ENCODE measurements around the gene OGT. TPM values are rescaled to one million over a fixed set of nuclear protein-coding genes. Genes with fewer than 3 reads are reported as not detected.
A peak's percentile ranks its signal among the peaks of the same experiment; 100 is the strongest.

Gene OGT
- total and polyA plus RNA-seq, 4 experiments from 2014 or later, result 18.3 to 525 (median 277) TPM

GRCh38 chrX:71617742-71618141, 84.8 kb downstream of the OGT start:
- peak overlapping the region; percentile 84 to 93 (median 91) for H3K4me3 Mint-ChIP-seq
- ChIA-PET POLR2A (ENCODE audit: partially characterized antibody) (interaction anchor here (1.4 to 7.1 kb wide), 6 partner anchors 9 to 84 kb away, joined by 4 to 63 read pairs (median 10); partner anchors contain the start of gene OGT), CTCF (ENCODE audit: partially characterized antibody) (interaction anchor here (0.8 to 3.0 kb wide), 5 partner anchors 9 to 35 kb away, joined by 3 to 9 read pairs (median 5); no protein-coding TSS in a partner anchor)
- H3K27ac Mint-ChIP-seq, result peak overlapping the region; percentile 85 to 97 (median 95)
- H3K4me3 ChIP-seq (ENCODE audit: low read length in 2 of 2), result peak overlapping the region; percentile 36 to 61
- peak overlapping the region; percentile 81 for H3K27ac ChIP-seq (ENCODE audit: low read depth, low read length)
- peak in 1 of 5 donors; percentile 42 for DNase-seq
- peaks cover 0 to 2% of the 10 kb centered on the region in 2 donors for H3K27me3 Mint-ChIP-seq
- H3K36me3 Mint-ChIP-seq, result peaks cover 20 to 45% of the 10 kb centered on the region in 2 donors
- H3K27me3 ChIP-seq (ENCODE audit: insufficient read depth, low read length), result no peaks in the 10 kb centered on the region
- H3K9me3 Mint-ChIP-seq, result peaks cover 0 to 7% (median 0%) of the 10 kb centered on the region in 8 donors
- H3K4me1 Mint-ChIP-seq, result peaks cover 30 to 83% (median 70%) of the 10 kb centered on the region in 4 donors
- H3K36me3 ChIP-seq (ENCODE audit: insufficient read depth, low read length), result no peaks in the 10 kb centered on the region
- no peaks in the 10 kb centered on the region for H3K9me3 ChIP-seq (ENCODE audit: control insufficient read depth in 1 of 2, low read length in 2 of 2)
- H3K4me1 ChIP-seq (ENCODE audit: insufficient read depth, low read length), result peaks cover 58% of the 10 kb centered on the region
- intact Hi-C loops (cut with micrococcal nuclease), result no loop called here

- ChIA-PET POLR2A (ENCODE audit: partially characterized antibody) (interaction anchor here (0.9 to 7.1 kb wide), 10 partner anchors 9 to 85 kb away, joined by 3 to 63 read pairs (median 6); partner anchors contain the start of gene OGT), CTCF (ENCODE audit: partially characterized antibody) (interaction anchor here (0.8 to 3.0 kb wide), 5 partner anchors 10 to 34 kb away, joined by 3 to 9 read pairs (median 5); no protein-coding TSS in a partner anchor)
- Histone ChIP-seq H3K4me3 (ENCODE audit: low read length in 2 of 2) (peak within 1 kb of the TSS; percentile 36 to 61), H3K9me3 (ENCODE audit: control insufficient read depth in 1 of 2, low read length in 2 of 2) (no peaks in the 10 kb centered on the region), H3K27me3 (ENCODE audit: insufficient read depth, low read length) (no peaks in the 10 kb centered on the region), H3K36me3 (ENCODE audit: insufficient read depth, low read length) (no peaks in the 10 kb centered on the region), H3K4me1 (ENCODE audit: insufficient read depth, low read length) (peaks cover 63% of the 10 kb centered on the region), H3K27ac (ENCODE audit: low read depth, low read length) (peak within 1 kb of the TSS; percentile 81)
- DNase-seq, result peak; percentile 50 to 84 (median 55)
- peaks cover 30 to 89% (median 72%) of the 10 kb centered on the region in 4 donors for H3K4me1 Mint-ChIP-seq
- intact Hi-C loops (cut with micrococcal nuclease), result no loop called here
- H3K4me3 Mint-ChIP-seq, result peak within 1 kb of the TSS; percentile 84 to 93 (median 91)
- H3K27me3 Mint-ChIP-seq, result peaks cover 0 to 2% of the 10 kb centered on the region in 2 donors
- H3K36me3 Mint-ChIP-seq, result peaks cover 20 to 40% of the 10 kb centered on the region in 2 donors
- peak within 1 kb of the TSS; percentile 89 to 97 (median 96) for H3K27ac Mint-ChIP-seq
- peaks cover 0 to 7% (median 0%) of the 10 kb centered on the region in 8 donors for H3K9me3 Mint-ChIP-seq
These were observed 85.4 kb downstream of the OGT start, which contains the start of gene CXCR3 for GRCh38 chrX:71618303-71618721. Gene CXCR3, minus strand, starts transcription at chrX:71618511. Its CDS starts 62 bp downstream, at chrX:71618449.

GRCh38 chrX:71618787-71619186, 85.9 kb downstream of the OGT start:
- Mint-ChIP-seq H3K27ac (peak overlapping the region; percentile 89 to 97 (median 96)), H3K27me3 (peaks cover 0 to 2% of the 10 kb centered on the region in 2 donors), H3K9me3 (peaks cover 0 to 7% (median 0%) of the 10 kb centered on the region in 8 donors), H3K4me3 (peak overlapping the region; percentile 84 to 93 (median 91)), H3K36me3 (peaks cover 20 to 37% of the 10 kb centered on the region in 2 donors), H3K4me1 (peaks cover 31 to 90% (median 72%) of the 10 kb centered on the region in 4 donors)
- no peak for DNase-seq
- H3K27ac ChIP-seq (ENCODE audit: low read depth, low read length), result peak overlapping the region; percentile 81
- POLR2A ChIA-PET (ENCODE audit: partially characterized antibody), result interaction anchor here (0.7 to 7.1 kb wide), 9 partner anchors 10 to 85 kb away, joined by 3 to 63 read pairs (median 4); partner anchors contain the start of gene OGT
- CTCF ChIA-PET (ENCODE audit: partially characterized antibody), result interaction anchor here (0.9 to 3.0 kb wide), 4 partner anchors 10 to 34 kb away, joined by 3 to 9 read pairs (median 6); no protein-coding TSS in a partner anchor
- no peaks in the 10 kb centered on the region for H3K9me3 ChIP-seq (ENCODE audit: control insufficient read depth in 1 of 2, low read length in 2 of 2)
- no peaks in the 10 kb centered on the region for H3K36me3 ChIP-seq (ENCODE audit: insufficient read depth, low read length)
- intact Hi-C loops (cut with micrococcal nuclease), result no loop called here
- H3K4me3 ChIP-seq (ENCODE audit: low read length in 2 of 2), result peak overlapping the region in 1 of 2 donors; percentile 61
- peaks cover 68% of the 10 kb centered on the region for H3K4me1 ChIP-seq (ENCODE audit: insufficient read depth, low read length)
- H3K27me3 ChIP-seq (ENCODE audit: insufficient read depth, low read length), result no peaks in the 10 kb centered on the region

- H3K27me3 Mint-ChIP-seq, result peaks cover 0 to 2% of the 10 kb centered on the region in 2 donors
- H3K27ac Mint-ChIP-seq, result peak overlapping the region; percentile 89 to 97 (median 96)
- H3K27me3 ChIP-seq (ENCODE audit: insufficient read depth, low read length), result no peaks in the 10 kb centered on the region
- H3K4me3 Mint-ChIP-seq, result peak overlapping the region; percentile 84 to 93 (median 91)
- peak; percentile 47 to 89 (median 53) for DNase-seq
- peaks cover 20 to 37% of the 10 kb centered on the region in 2 donors for H3K36me3 Mint-ChIP-seq
- peaks cover 0 to 7% (median 0%) of the 10 kb centered on the region in 8 donors for H3K9me3 Mint-ChIP-seq
- peaks cover 72% of the 10 kb centered on the region for H3K4me1 ChIP-seq (ENCODE audit: insufficient read depth, low read length)
- no peaks in the 10 kb centered on the region for H3K36me3 ChIP-seq (ENCODE audit: insufficient read depth, low read length)
- no peak overlapping the region for H3K4me3 ChIP-seq (ENCODE audit: low read length in 2 of 2)
- intact Hi-C loops (cut with micrococcal nuclease), result no loop called here
- peaks cover 33 to 94% (median 75%) of the 10 kb centered on the region in 4 donors for H3K4me1 Mint-ChIP-seq
- POLR2A ChIA-PET (ENCODE audit: partially characterized antibody), result interaction anchor here (0.7 to 7.1 kb wide), 8 partner anchors 10 to 86 kb away, joined by 3 to 63 read pairs (median 8); partner anchors contain the start of gene OGT
- H3K9me3 ChIP-seq (ENCODE audit: control insufficient read depth in 1 of 2, low read length in 2 of 2), result no peaks in the 10 kb centered on the region
- H3K27ac ChIP-seq (ENCODE audit: low read depth, low read length), result peak overlapping the region; percentile 81
- CTCF ChIA-PET (ENCODE audit: partially characterized antibody), result interaction anchor here (2.2 to 3.0 kb wide), 2 partner anchors 10 to 33 kb away, joined by 9 read pairs; no protein-coding TSS in a partner anchor
These were observed 86.3 kb downstream of the OGT start for GRCh38 chrX:71619193-71619592.

- no peaks in the 10 kb centered on the region for H3K9me3 ChIP-seq (ENCODE audit: control insufficient read depth in 1 of 2, low read length in 2 of 2)
- H3K4me3 Mint-ChIP-seq, result peak overlapping the region in 5 of 8 donors; percentile 43 to 93 (median 90)
- peak overlapping the region; percentile 91 to 97 (median 96) for H3K27ac Mint-ChIP-seq
- no peaks in the 10 kb centered on the region for H3K27me3 ChIP-seq (ENCODE audit: insufficient read depth, low read length)
- ChIA-PET CTCF (ENCODE audit: partially characterized antibody) (interaction anchor here (2.2 kb wide), 1 partner anchor 11 kb away, joined by 9 read pairs; no protein-coding TSS in a partner anchor), POLR2A (ENCODE audit: partially characterized antibody) (interaction anchor here (4.6 to 7.1 kb wide), 2 partner anchors 18 to 87 kb away, joined by 50 to 63 read pairs; partner anchors contain the start of gene OGT)
- peaks cover 17 to 34% of the 10 kb centered on the region in 2 donors for H3K36me3 Mint-ChIP-seq
- H3K36me3 ChIP-seq (ENCODE audit: insufficient read depth, low read length), result no peaks in the 10 kb centered on the region
- H3K27me3 Mint-ChIP-seq, result peaks cover 0 to 2% of the 10 kb centered on the region in 2 donors
- intact Hi-C loops (cut with micrococcal nuclease), result no loop called here
- peak overlapping the region; percentile 81 for H3K27ac ChIP-seq (ENCODE audit: low read depth, low read length)
- DNase-seq, result no peak
- peaks cover 76% of the 10 kb centered on the region for H3K4me1 ChIP-seq (ENCODE audit: insufficient read depth, low read length)
- H3K9me3 Mint-ChIP-seq, result peaks cover 0 to 7% (median 0%) of the 10 kb centered on the region in 8 donors
- H3K4me1 Mint-ChIP-seq, result peaks cover 35 to 93% (median 75%) of the 10 kb centered on the region in 4 donors
- H3K4me3 ChIP-seq (ENCODE audit: low read length in 2 of 2), result no peak overlapping the region
These were observed 87.1 kb downstream of the OGT start for GRCh38 chrX:71619986-71620385.

- peaks cover 27 to 85% (median 68%) of the 10 kb centered on the region in 4 donors for H3K4me1 Mint-ChIP-seq
- H3K27ac Mint-ChIP-seq, result peak overlapping the region; percentile 91 to 97 (median 96)
- peaks cover 0 to 2% of the 10 kb centered on the region in 2 donors for H3K27me3 Mint-ChIP-seq
- no peak for DNase-seq
- no peaks in the 10 kb centered on the region for H3K9me3 ChIP-seq (ENCODE audit: control insufficient read depth in 1 of 2, low read length in 2 of 2)
- peak overlapping the region; percentile 75 for H3K27ac ChIP-seq (ENCODE audit: low read depth, low read length)
- H3K4me1 ChIP-seq (ENCODE audit: insufficient read depth, low read length), result peaks cover 80% of the 10 kb centered on the region
- H3K36me3 Mint-ChIP-seq, result peaks cover 5 to 22% of the 10 kb centered on the region in 2 donors
- H3K9me3 Mint-ChIP-seq, result peaks cover 0 to 7% (median 0%) of the 10 kb centered on the region in 8 donors
- intact Hi-C loops (cut with micrococcal nuclease), result loop anchor here (1.0 to 2.0 kb wide), 3 partner anchors 15 to 87 kb away; no protein-coding TSS in a partner anchor
- H3K4me3 Mint-ChIP-seq, result peak overlapping the region in 5 of 8 donors; percentile 47 to 87 (median 74)
- no peak overlapping the region for H3K4me3 ChIP-seq (ENCODE audit: low read length in 2 of 2)
- H3K27me3 ChIP-seq (ENCODE audit: insufficient read depth, low read length), result no peaks in the 10 kb centered on the region
- CTCF ChIA-PET (ENCODE audit: partially characterized antibody), result interaction anchor here (1.5 to 2.2 kb wide), 5 partner anchors 10 to 29 kb away, joined by 5 to 8 read pairs (median 5); no protein-coding TSS in a partner anchor
- no peaks in the 10 kb centered on the region for H3K36me3 ChIP-seq (ENCODE audit: insufficient read depth, low read length)
- POLR2A ChIA-PET (ENCODE audit: partially characterized antibody), result interaction anchor here (0.6 to 5.5 kb wide), 8 partner anchors 13 to 88 kb away, joined by 3 to 60 read pairs (median 6); partner anchors contain the start of gene OGT
These were observed 88.7 kb downstream of the OGT start for GRCh38 chrX:71621603-71622002.

Data from CD4-positive, alpha-beta memory T cell (primary cell).